SH-SY5Y (cell line): ENCODE results near the gene DCUN1D2.

Experiments
- GATA2 ChIP-seq: IDR thresholded peaks from 2 replicates; pipeline ENCODE4 v1.6.1; 2011; ENCODE audit warnings: mild to moderate bottlenecking, low read depth, low read length
- GATA3 ChIP-seq: IDR thresholded peaks from 2 replicates; pipeline ENCODE4 v1.6.1; 2011; ENCODE audit warnings: low read depth, mild to moderate bottlenecking, low read length, moderate library complexity

DNA sequence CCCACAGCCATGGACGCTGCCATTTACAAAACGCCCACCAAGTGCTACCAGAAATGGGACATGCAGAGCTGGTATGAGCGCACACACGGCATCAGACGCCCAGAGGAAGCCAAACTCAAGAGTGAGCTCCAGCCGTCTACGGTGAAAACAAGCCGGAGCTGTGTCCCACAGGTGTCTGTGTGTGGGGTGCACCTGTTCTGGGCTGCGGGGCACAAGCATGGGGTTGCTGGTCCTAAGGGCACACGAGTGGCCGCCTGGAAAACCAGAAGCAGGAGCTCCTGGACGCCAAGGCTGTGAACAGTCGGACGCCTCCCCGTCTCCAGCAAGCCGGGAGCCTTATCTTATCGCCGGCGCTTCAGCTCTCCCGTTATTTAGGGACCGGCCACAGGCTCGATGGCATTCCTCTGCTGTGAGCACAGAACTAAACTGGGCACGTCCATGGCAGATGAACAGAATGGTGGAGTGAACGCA, 38.5 kb downstream of the DCUN1D2 start:
- TF ChIP-seq GATA2 (no peak), GATA3 (no peak)
